ENCODE measurements around the gene PDE8B. TPM values are rescaled to one million over a fixed set of nuclear protein-coding genes. Genes with fewer than 3 reads are reported as not detected.

Gene PDE8B
- total RNA-seq, 1 experiment from 2014 or later, result 0.86 TPM

DNA sequence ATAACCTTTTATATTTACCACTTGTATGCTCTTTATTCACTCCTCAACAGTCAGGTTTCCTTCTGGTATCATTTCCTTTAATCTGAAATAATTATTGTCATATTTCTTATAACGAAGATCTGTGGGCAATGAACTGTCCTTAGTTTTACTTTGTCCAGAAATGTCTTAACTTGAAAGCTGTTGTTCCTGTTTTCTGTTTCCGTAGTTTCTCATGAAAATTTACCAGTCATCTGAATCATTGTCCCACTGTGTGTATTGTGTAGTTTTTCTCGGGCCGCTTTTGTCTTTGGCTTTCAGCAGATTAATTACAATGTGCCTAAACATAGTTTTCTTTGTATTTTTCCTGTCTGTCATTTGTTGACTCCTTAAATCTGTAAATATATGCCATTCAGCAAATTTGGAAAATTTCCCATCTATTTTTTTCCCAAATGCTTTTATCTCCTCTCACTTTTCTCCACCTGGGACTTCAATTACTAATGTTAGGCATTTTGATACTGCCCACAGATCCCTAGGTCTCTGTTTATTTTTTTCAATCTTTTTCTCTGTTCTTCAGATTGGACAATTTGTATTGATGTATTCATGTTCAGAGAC lies 74.9 kb downstream of the PDE8B start:
- no peaks in the 10 kb centered on the region for H3K36me3 Mint-ChIP-seq (ENCODE audit: insufficient read depth, unreplicated experiment)
- Histone ChIP-seq H3K9me3 (no peaks in the 10 kb centered on the region), H3K4me1 (no peaks in the 10 kb centered on the region), H3K4me3 (ENCODE audit: low read depth, low read length) (no peak overlapping the region), H3K27me3 (replicated peaks; ENCODE audit: control insufficient read depth, insufficient read depth, low read length) (no peaks in the 10 kb centered on the region), H3K36me3 (ENCODE audit: control insufficient read depth, insufficient read depth, low read length) (no peaks in the 10 kb centered on the region)
- CTCF ChIA-PET, result no interaction called here
- no peaks in the 10 kb centered on the region for H3K9me3 Mint-ChIP-seq (ENCODE audit: unreplicated experiment)
- H3K4me3 Mint-ChIP-seq (ENCODE audit: unreplicated experiment), result no peak overlapping the region
- no peak overlapping the region for H3K27ac Mint-ChIP-seq (ENCODE audit: unreplicated experiment)
- TF ChIP-seq, protein P1, sequence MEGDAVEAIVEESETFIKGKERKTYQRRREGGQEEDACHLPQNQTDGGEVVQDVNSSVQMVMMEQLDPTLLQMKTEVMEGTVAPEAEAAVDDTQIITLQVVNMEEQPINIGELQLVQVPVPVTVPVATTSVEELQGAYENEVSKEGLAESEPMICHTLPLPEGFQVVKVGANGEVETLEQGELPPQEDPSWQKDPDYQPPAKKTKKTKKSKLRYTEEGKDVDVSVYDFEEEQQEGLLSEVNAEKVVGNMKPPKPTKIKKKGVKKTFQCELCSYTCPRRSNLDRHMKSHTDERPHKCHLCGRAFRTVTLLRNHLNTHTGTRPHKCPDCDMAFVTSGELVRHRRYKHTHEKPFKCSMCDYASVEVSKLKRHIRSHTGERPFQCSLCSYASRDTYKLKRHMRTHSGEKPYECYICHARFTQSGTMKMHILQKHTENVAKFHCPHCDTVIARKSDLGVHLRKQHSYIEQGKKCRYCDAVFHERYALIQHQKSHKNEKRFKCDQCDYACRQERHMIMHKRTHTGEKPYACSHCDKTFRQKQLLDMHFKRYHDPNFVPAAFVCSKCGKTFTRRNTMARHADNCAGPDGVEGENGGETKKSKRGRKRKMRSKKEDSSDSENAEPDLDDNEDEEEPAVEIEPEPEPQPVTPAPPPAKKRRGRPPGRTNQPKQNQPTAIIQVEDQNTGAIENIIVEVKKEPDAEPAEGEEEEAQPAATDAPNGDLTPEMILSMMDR (IDR thresholded peaks at IDR 0.05; ENCODE audit: insufficient read depth in 1 of 2, low read depth in 1 of 2, low read length in 1 of 2, severe bottlenecking in 1 of 2, unreplicated experiment in 1 of 2), result no peak
- H3K27me3 Mint-ChIP-seq (ENCODE audit: insufficient read depth, unreplicated experiment), result peaks cover 3% of the 10 kb centered on the region
- BruUV-seq (replicated peaks), result no TSS peak
- peaks cover 13% of the 10 kb centered on the region for H3K4me1 Mint-ChIP-seq (ENCODE audit: low read depth, unreplicated experiment)
- POLR2A ChIA-PET, result no interaction called here
- DNase-seq, result no peak
- intact Hi-C loops (cut with micrococcal nuclease; ENCODE audit: unreplicated experiment), result no loop called here

DNA sequence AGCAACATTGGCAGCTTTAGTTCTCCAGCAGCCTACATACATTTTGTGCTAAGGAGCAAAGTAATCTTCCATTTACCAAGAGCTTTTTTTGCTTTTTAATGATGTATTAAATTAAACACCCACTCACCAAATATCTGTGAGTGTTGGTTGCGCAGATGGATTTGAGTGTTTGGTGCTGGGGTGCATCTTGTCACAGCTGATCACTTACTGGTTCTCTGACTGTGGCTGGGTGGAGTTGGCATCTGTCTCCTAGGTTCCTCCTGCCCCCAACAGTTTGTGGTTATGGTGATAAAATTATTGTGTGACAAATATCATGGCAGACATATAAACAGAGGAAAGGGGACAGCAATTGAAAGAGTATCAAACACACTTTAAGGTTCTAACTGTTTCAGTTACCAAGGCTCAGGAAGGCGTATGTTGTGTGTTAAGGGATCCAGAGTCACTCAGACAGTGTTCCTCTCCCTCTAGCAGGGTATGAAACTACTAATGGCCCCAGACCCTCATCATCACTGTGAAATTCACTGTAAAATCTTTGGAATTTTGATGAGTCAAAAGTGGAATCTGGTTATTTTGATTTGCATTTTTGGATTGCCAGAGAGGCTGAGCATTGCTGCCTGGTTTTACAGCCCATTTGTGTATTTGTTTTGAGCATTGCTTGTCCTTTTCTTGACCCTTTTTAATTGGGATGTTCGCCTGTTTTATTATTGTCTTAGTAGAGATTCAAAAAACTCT lies 81.7 kb downstream of the PDE8B start:
- no TSS peak for BruUV-seq (replicated peaks)
- DNase-seq, result no peak
- H3K4me1 Mint-ChIP-seq (ENCODE audit: low read depth, unreplicated experiment), result no peaks in the 10 kb centered on the region
- CTCF ChIA-PET, result no interaction called here
- TF ChIP-seq, protein P1 (IDR thresholded peaks at IDR 0.05; ENCODE audit: insufficient read depth in 1 of 2, low read depth in 1 of 2, low read length in 1 of 2, severe bottlenecking in 1 of 2, unreplicated experiment in 1 of 2), result no peak
- no peaks in the 10 kb centered on the region for H3K36me3 Mint-ChIP-seq (ENCODE audit: insufficient read depth, unreplicated experiment)
- no peaks in the 10 kb centered on the region for H3K9me3 Mint-ChIP-seq (ENCODE audit: unreplicated experiment)
- Histone ChIP-seq H3K9me3 (no peaks in the 10 kb centered on the region), H3K4me3 (ENCODE audit: low read depth, low read length) (no peak overlapping the region), H3K27me3 (replicated peaks; ENCODE audit: control insufficient read depth, insufficient read depth, low read length) (no peaks in the 10 kb centered on the region), H3K36me3 (ENCODE audit: control insufficient read depth, insufficient read depth, low read length) (no peaks in the 10 kb centered on the region), H3K4me1 (no peaks in the 10 kb centered on the region)
- intact Hi-C loops (cut with micrococcal nuclease; ENCODE audit: unreplicated experiment), result no loop called here
- H3K27me3 Mint-ChIP-seq (ENCODE audit: insufficient read depth, unreplicated experiment), result peaks cover 3% of the 10 kb centered on the region
- no peak overlapping the region for H3K27ac Mint-ChIP-seq (ENCODE audit: unreplicated experiment)
- POLR2A ChIA-PET, result no interaction called here
- no peak overlapping the region for H3K4me3 Mint-ChIP-seq (ENCODE audit: unreplicated experiment)

DNA sequence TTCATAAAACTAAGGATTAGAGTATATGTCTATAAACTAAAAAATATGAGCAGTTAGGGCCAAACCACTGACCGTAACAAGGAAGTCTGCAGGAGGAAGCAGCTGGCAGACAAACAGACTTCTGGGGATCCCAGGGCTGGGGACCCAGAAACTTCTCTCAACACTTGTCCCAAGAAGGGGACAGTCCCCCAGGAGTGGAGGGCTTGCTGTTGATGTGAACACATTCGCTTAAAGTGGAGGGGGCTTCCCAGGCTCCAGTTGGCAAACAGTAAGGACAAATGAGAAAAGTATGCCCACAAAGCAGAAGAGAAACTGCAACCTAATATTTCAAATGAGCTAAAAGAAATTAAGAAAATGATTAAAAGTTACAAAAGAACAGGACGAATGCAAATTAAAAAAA lies 83.7 kb downstream of the PDE8B start:
- H3K9me3 Mint-ChIP-seq (ENCODE audit: unreplicated experiment), result no peaks in the 10 kb centered on the region
- no peaks in the 10 kb centered on the region for H3K27me3 Mint-ChIP-seq (ENCODE audit: insufficient read depth, unreplicated experiment)
- no peaks in the 10 kb centered on the region for H3K4me1 ChIP-seq
- H3K36me3 Mint-ChIP-seq (ENCODE audit: insufficient read depth, unreplicated experiment), result no peaks in the 10 kb centered on the region
- no peaks in the 10 kb centered on the region for H3K27me3 ChIP-seq (replicated peaks; ENCODE audit: control insufficient read depth, insufficient read depth, low read length)
- intact Hi-C loops (cut with micrococcal nuclease; ENCODE audit: unreplicated experiment), result no loop called here
- no peaks in the 10 kb centered on the region for H3K9me3 ChIP-seq
- no peak overlapping the region for H3K4me3 Mint-ChIP-seq (ENCODE audit: unreplicated experiment)
- DNase-seq, result no peak
- no TSS peak for BruUV-seq (replicated peaks)
- peaks cover 6% of the 10 kb centered on the region for H3K4me1 Mint-ChIP-seq (ENCODE audit: low read depth, unreplicated experiment)
- H3K27ac Mint-ChIP-seq (ENCODE audit: unreplicated experiment), result no peak overlapping the region
- no peaks in the 10 kb centered on the region for H3K36me3 ChIP-seq (ENCODE audit: control insufficient read depth, insufficient read depth, low read length)
- ChIA-PET POLR2A (no interaction called here), CTCF (no interaction called here)
- H3K4me3 ChIP-seq (ENCODE audit: low read depth, low read length), result no peak overlapping the region
- TF ChIP-seq, protein P1 (IDR thresholded peaks at IDR 0.05; ENCODE audit: insufficient read depth in 1 of 2, low read depth in 1 of 2, low read length in 1 of 2, severe bottlenecking in 1 of 2, unreplicated experiment in 1 of 2), result no peak

Measured in Caco-2 (cell line).